ENCODE results near the gene PANK4. TPM values are rescaled to one million over a fixed set of nuclear protein-coding genes. Genes with fewer than 3 reads are reported as not detected.
"Not testable (repeated sequence)": the region's sequence is repeated elsewhere in the genome, so short reads cannot be mapped to it uniquely, and the experiment has no call there.

Gene PANK4
- total and polyA plus RNA-seq, 10 of the 15 experiments (the other 5 are each of a cell fraction or from before 2014, with no cell fraction given) = 0.35 to 38.0 (median 18.6) TPM

- TF ChIP-seq MEF2B (IDR thresholded peaks at IDR 0.05; ENCODE audit: partially characterized antibody, poor library complexity, severe bottlenecking) (no peak), E4F1 (IDR thresholded peaks at IDR 0.05; ENCODE audit: borderline replicate concordance, partially characterized antibody) (no peak), TARDBP (IDR thresholded peaks at IDR 0.05; ENCODE audit: borderline replicate concordance) (no peak), YY1 (IDR thresholded peaks at IDR 0.05; ENCODE audit: low read depth, low read length) (no peak)
These were observed 27.6 kb upstream of the PANK4 start (continued) for GRCh38 chr1:2553871-2554620.

GRCh38 chr1:2553076-2553475, 26.7 kb upstream of the PANK4 start:
- CTCF ChIA-PET; H3K4me2 ChIP-seq (ENCODE audit: control insufficient read depth, insufficient read depth); FAIRE-seq; H3K27ac ChIP-seq (ENCODE audit: control insufficient read depth, insufficient read depth); H2AFZ ChIP-seq (ENCODE audit: control insufficient read depth, low read depth, low read length); H3K4me3 ChIP-seq; H3K9me3 ChIP-seq (replicated peaks; ENCODE audit: control insufficient read depth, insufficient read depth, low read length); in situ Hi-C loops (cut with MboI); DNase-seq (ENCODE audit: low read depth, low spot score); H4K20me1 ChIP-seq (ENCODE audit: control insufficient read depth, insufficient read depth); H3K36me3 ChIP-seq (ENCODE audit: control insufficient read depth in 2 of 2, insufficient read depth in 2 of 2, low read length in 1 of 2); SMC1A ChIA-PET (ENCODE audit: uncharacterized antibody, unreplicated experiment); RAD21 ChIA-PET (ENCODE audit: unreplicated experiment); BruUV-seq (replicated peaks); ATAC-seq; H3K9ac ChIP-seq (ENCODE audit: control insufficient read depth, insufficient read depth, low read length); H3K27me3 ChIP-seq (replicated peaks in 1 of 2; ENCODE audit: control insufficient read depth in 2 of 2, insufficient read depth in 2 of 2, low read length in 1 of 2); POLR2A ChIA-PET; intact Hi-C loops (cut with micrococcal nuclease; ENCODE audit: unreplicated experiment): not testable (repeated sequence)
- Histone ChIP-seq H3K79me2 (ENCODE audit: control insufficient read depth, insufficient read depth, low read length) (peaks cover 33% of the 10 kb centered on the region), H3K4me1 (ENCODE audit: control insufficient read depth, insufficient read depth, low read length) (peaks cover 43% of the 10 kb centered on the region)
- WGBS (ENCODE audit: insufficient coverage, insufficient replicate concordance, low lambda C conversion rate, missing lambda C conversion rate) = 2% methylated on average over 6 of the region's 9 CpGs

Measured in GM12878 (cell line).